ENCODE measurements around the gene LRRC8B.

The LRRC8B gene

DNA sequence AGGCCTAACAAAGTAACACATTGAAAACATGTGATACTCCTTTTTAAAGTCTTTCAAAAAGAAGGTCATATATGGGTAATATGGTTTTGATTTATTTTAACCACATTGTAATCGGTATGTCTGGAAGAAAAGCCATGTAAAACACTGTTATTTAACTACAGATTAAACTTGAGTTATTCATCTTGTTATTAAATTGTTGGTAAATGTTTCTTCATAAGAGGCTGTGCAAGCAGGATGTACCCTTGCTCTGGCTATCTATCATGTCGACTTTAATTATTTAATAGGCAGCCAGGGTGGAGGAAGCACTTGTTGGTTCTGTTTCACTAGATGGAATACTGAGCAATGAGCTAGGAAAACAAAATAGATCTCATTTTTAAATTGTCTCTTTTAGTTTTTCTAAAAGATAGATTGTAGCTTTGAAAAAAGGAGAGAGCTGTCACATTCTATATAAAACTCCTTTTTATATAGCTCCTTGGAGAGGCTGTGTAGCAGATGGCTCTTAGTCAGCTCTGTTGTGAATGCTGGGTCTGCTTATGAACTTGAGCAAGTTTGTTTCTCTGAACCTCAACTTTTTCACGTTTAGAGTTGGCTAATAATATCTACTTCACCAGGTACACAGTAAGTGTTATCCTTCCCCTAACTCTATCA lies 39.5 kb downstream of the LRRC8B start:
- Histone ChIP-seq H3K27me3 (ENCODE audit: low read depth, low read length) (no peaks in the 10 kb centered on the region), H3K4me2 (ENCODE audit: low read length) (no peak overlapping the region), H3K4me1 (ENCODE audit: low read length) (peaks cover 8% of the 10 kb centered on the region; the same call in 1 of the 2 replicates), H3K27ac (ENCODE audit: low read length) (no peak overlapping the region), H3K79me2 (ENCODE audit: low read length) (no peaks in the 10 kb centered on the region), H3K4me3 (ENCODE audit: low read length) (no peak overlapping the region), H3K9ac (ENCODE audit: low read length) (no peak overlapping the region), H4K20me1 (ENCODE audit: insufficient read depth, low read length) (no peaks in the 10 kb centered on the region), H3K9me3 (ENCODE audit: insufficient read depth, low read length) (no peaks in the 10 kb centered on the region), H3K36me3 (replicated peaks; ENCODE audit: low read depth, low read length) (no peaks in the 10 kb centered on the region), H2AFZ (ENCODE audit: low read depth, low read length) (no peak overlapping the region)
- no peak for TF ChIP-seq EZH2phosphoT487 (IDR thresholded peaks at IDR 0.05; ENCODE audit: low read depth)
- TF ChIP-seq, protein P1, sequence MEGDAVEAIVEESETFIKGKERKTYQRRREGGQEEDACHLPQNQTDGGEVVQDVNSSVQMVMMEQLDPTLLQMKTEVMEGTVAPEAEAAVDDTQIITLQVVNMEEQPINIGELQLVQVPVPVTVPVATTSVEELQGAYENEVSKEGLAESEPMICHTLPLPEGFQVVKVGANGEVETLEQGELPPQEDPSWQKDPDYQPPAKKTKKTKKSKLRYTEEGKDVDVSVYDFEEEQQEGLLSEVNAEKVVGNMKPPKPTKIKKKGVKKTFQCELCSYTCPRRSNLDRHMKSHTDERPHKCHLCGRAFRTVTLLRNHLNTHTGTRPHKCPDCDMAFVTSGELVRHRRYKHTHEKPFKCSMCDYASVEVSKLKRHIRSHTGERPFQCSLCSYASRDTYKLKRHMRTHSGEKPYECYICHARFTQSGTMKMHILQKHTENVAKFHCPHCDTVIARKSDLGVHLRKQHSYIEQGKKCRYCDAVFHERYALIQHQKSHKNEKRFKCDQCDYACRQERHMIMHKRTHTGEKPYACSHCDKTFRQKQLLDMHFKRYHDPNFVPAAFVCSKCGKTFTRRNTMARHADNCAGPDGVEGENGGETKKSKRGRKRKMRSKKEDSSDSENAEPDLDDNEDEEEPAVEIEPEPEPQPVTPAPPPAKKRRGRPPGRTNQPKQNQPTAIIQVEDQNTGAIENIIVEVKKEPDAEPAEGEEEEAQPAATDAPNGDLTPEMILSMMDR (IDR thresholded peaks at IDR 0.05; ENCODE audit: low read depth, low read length): no peak

DNA sequence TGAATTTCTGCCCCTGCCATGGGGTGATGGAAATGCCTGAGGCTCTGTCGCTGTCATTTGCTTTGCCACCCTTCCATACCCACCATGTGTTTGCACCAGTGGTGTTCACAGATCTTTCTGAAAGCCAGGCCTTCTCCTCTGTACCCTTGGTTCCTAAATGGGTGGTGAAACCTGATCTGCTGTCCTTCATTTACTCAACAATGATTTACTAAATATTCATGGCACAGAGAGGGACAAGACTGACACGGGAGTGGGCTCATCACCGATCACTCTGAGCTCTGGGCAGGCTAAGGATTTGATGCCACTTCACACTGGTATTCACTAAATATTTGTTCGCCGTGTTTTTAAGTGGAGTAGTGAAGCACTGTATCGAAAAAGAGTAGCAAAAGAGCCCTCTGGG lies 40.9 kb downstream of the LRRC8B start:
- Histone ChIP-seq H4K20me1 (ENCODE audit: insufficient read depth, low read length) (no peaks in the 10 kb centered on the region), H3K4me3 (ENCODE audit: low read length) (no peak overlapping the region), H3K27me3 (ENCODE audit: low read depth, low read length) (no peaks in the 10 kb centered on the region), H3K9me3 (ENCODE audit: insufficient read depth, low read length) (no peaks in the 10 kb centered on the region), H3K4me1 (ENCODE audit: low read length) (peaks cover 8% of the 10 kb centered on the region; the same call in 1 of the 2 replicates), H3K9ac (ENCODE audit: low read length) (no peak overlapping the region), H3K79me2 (ENCODE audit: low read length) (no peaks in the 10 kb centered on the region), H2AFZ (ENCODE audit: low read depth, low read length) (no peak overlapping the region), H3K4me2 (ENCODE audit: low read length) (no peak overlapping the region), H3K36me3 (replicated peaks; ENCODE audit: low read depth, low read length) (peaks cover 4% of the 10 kb centered on the region), H3K27ac (ENCODE audit: low read length) (no peak overlapping the region)
- TF ChIP-seq, protein P1 (IDR thresholded peaks at IDR 0.05; ENCODE audit: low read depth, low read length): no peak
- no peak for TF ChIP-seq EZH2phosphoT487 (IDR thresholded peaks at IDR 0.05; ENCODE audit: low read depth)

DNA sequence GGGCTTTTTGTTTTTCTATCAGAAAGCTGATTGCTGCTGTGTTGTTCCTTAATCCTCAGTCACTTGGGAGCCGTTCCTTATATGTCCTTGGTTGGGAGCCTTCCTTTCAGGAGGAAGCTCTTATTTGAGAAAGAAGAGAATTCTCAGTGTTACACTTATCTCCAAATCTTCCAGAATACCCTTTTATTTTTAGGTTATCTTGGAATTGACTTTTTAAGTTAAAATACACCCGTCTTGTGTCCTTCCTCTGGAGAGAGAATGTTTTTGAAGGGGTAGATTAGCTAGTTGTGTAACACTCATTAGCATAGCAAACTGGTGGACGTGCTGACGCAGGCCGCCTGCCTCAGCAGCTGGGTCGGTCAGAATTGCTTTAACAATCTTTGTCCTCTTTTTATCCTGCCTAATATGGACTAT lies 42.1 kb downstream of the LRRC8B start:
- H3K4me2 ChIP-seq (ENCODE audit: low read length): no peak overlapping the region

DNA sequence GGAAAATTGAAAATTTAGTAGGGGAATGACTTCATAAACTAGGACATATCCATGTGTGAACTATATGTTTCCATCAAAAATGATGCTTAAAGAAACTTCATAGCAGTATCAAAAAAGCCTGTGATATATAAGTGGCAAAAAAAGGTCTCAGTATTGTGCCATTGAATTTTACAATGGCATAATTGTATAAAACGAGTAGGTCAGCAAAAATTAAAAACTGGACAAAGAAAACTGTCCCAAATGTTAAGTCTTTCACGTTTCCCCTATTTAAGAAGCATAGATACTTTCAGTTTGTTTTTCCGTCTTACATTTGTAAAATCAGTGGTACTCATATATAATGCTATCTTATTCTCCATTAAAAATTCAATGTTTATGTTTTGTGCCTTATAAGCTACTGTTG lies 43.2 kb downstream of the LRRC8B start:
- H3K36me3 ChIP-seq (replicated peaks; ENCODE audit: low read depth, low read length): peaks cover 4% of the 10 kb centered on the region
- no peak for TF ChIP-seq EZH2phosphoT487 (IDR thresholded peaks at IDR 0.05; ENCODE audit: low read depth)
- H3K9ac ChIP-seq (ENCODE audit: low read length): no peak overlapping the region
- H3K4me3 ChIP-seq (ENCODE audit: low read length): peak overlapping the region; percentile 57; the same call in 1 of the 2 replicates
- no peak overlapping the region for H2AFZ ChIP-seq (ENCODE audit: low read depth, low read length)
- no peaks in the 10 kb centered on the region for H3K79me2 ChIP-seq (ENCODE audit: low read length)
- no peaks in the 10 kb centered on the region for H4K20me1 ChIP-seq (ENCODE audit: insufficient read depth, low read length)
- peak overlapping the region; percentile 61 for H3K4me2 ChIP-seq (ENCODE audit: low read length)
- no peaks in the 10 kb centered on the region for H3K27me3 ChIP-seq (ENCODE audit: low read depth, low read length)
- H3K9me3 ChIP-seq (ENCODE audit: insufficient read depth, low read length): no peaks in the 10 kb centered on the region
- no peak overlapping the region for H3K27ac ChIP-seq (ENCODE audit: low read length)
- peaks cover 8% of the 10 kb centered on the region; the same call in 1 of the 2 replicates for H3K4me1 ChIP-seq (ENCODE audit: low read length)

More for the DNA sequence above, 42.1 kb downstream of the LRRC8B start:
- Histone ChIP-seq H3K9ac (ENCODE audit: low read length) (no peak overlapping the region), H3K9me3 (ENCODE audit: insufficient read depth, low read length) (no peaks in the 10 kb centered on the region), H3K27ac (ENCODE audit: low read length) (no peak overlapping the region), H3K4me1 (ENCODE audit: low read length) (peaks cover 8% of the 10 kb centered on the region; the same call in 1 of the 2 replicates), H3K36me3 (replicated peaks; ENCODE audit: low read depth, low read length) (peaks cover 4% of the 10 kb centered on the region), H2AFZ (ENCODE audit: low read depth, low read length) (no peak overlapping the region), H4K20me1 (ENCODE audit: insufficient read depth, low read length) (no peaks in the 10 kb centered on the region), H3K4me3 (ENCODE audit: low read length) (no peak overlapping the region), H3K79me2 (ENCODE audit: low read length) (no peaks in the 10 kb centered on the region), H3K27me3 (ENCODE audit: low read depth, low read length) (no peaks in the 10 kb centered on the region)
- TF ChIP-seq, protein P1 (IDR thresholded peaks at IDR 0.05; ENCODE audit: low read depth, low read length): no peak
- TF ChIP-seq EZH2phosphoT487 (IDR thresholded peaks at IDR 0.05; ENCODE audit: low read depth): no peak
